WERI-Rb-1 (cell line): ENCODE results near the gene GALNT15.

ENCODE experiments used
- DNase-seq: peaks from one replicate; pipeline ENCODE4 v3.0.0-alpha.2; 2020
- H3K27ac ChIP-seq: fragments of 250-450 bp; sonication (Bioruptor Pico); 2 replicates; pipeline ENCODE4 v1.5.1; 2020; ENCODE audit warnings: mild to moderate bottlenecking, moderate library complexity
- H3K27me3 ChIP-seq: fragments of 250-450 bp; sonication (Bioruptor Pico); 2 replicates; pipeline ENCODE4 v1.5.1; 2021; ENCODE audit warnings: mild to moderate bottlenecking, low read depth, moderate library complexity; ENCODE audit not compliant: insufficient read depth, severe bottlenecking
- H3K36me3 ChIP-seq: fragments of 250-450 bp; sonication (Bioruptor Pico); 2 replicates; pipeline ENCODE4 v1.5.1; 2020; ENCODE audit warnings: mild to moderate bottlenecking, moderate library complexity
- H3K4me3 ChIP-seq: 2 replicates; pipeline ENCODE4 v1.5.1; 2011; ENCODE audit warnings: low read depth, mild to moderate bottlenecking, control low read depth, low read length
- H3K9me3 ChIP-seq: fragments of 250-450 bp; sonication (Bioruptor Pico); 2 replicates; pipeline ENCODE4 v1.5.1; 2021; ENCODE audit warnings: mild to moderate bottlenecking, moderate library complexity; ENCODE audit not compliant: severe bottlenecking
- TF ChIP-seq, protein P1 (sequence below): IDR thresholded peaks from 2 replicates; pipeline ENCODE4 v1.5.1; 2011; ENCODE audit warnings: low read depth, mild to moderate bottlenecking, control low read depth, inconsistent platforms, low read length

The GALNT15 gene

DNA sequence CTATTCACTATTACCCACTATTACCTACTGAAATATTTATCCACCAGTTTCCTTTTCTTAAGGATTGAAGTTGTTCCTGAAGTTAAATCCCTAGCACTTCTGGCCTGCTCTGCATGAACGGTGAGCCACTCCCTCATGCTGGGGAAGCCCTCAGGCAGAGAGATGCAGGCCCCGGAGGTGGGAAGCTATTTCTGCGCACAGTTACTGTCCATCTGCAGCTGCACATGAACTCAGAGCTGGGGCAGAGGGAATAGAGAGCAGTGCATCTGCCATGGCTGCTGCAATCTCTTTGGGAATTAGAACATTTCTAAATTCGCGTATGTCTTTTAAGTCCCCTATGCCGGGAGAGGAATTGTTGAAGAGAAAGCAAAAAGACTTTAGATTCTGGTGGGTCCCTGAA is 6.3 kb upstream of the GALNT15 start:
- no peaks in the 10 kb centered on the region for H3K27me3 ChIP-seq
- H3K36me3 ChIP-seq, result no peaks in the 10 kb centered on the region
- peaks cover 4% of the 10 kb centered on the region for H3K9me3 ChIP-seq
- TF ChIP-seq, protein P1, sequence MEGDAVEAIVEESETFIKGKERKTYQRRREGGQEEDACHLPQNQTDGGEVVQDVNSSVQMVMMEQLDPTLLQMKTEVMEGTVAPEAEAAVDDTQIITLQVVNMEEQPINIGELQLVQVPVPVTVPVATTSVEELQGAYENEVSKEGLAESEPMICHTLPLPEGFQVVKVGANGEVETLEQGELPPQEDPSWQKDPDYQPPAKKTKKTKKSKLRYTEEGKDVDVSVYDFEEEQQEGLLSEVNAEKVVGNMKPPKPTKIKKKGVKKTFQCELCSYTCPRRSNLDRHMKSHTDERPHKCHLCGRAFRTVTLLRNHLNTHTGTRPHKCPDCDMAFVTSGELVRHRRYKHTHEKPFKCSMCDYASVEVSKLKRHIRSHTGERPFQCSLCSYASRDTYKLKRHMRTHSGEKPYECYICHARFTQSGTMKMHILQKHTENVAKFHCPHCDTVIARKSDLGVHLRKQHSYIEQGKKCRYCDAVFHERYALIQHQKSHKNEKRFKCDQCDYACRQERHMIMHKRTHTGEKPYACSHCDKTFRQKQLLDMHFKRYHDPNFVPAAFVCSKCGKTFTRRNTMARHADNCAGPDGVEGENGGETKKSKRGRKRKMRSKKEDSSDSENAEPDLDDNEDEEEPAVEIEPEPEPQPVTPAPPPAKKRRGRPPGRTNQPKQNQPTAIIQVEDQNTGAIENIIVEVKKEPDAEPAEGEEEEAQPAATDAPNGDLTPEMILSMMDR, result no peak
- DNase-seq, result no peak
- no peak overlapping the region for H3K27ac ChIP-seq
- H3K4me3 ChIP-seq, result no peak overlapping the region

DNA sequence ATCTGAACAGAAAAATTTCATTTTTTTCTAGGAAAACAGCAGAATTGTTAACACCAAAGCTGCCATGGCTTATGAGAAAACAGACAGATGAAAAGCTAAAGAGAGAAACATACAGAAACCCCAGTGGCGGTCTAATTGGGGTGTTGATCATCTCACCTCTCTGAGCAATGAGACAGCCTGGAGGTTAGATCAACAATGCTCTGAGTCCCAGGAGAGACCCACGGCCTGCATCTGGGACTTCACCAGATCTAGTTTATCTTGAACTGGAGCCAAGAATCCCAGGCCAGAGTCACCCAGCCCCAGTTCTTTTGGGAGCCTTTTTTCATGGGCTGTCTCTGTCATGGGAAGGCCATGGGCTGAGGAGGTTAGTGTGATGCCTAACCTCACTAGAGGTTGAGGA is 3.5 kb upstream of the GALNT15 start:
- no peak for DNase-seq
- TF ChIP-seq, protein P1, result no peak
- no peaks in the 10 kb centered on the region for H3K36me3 ChIP-seq
- H3K9me3 ChIP-seq, result no peaks in the 10 kb centered on the region
- no peak overlapping the region for H3K27ac ChIP-seq
- H3K27me3 ChIP-seq, result no peaks in the 10 kb centered on the region
- no peak overlapping the region for H3K4me3 ChIP-seq

DNA sequence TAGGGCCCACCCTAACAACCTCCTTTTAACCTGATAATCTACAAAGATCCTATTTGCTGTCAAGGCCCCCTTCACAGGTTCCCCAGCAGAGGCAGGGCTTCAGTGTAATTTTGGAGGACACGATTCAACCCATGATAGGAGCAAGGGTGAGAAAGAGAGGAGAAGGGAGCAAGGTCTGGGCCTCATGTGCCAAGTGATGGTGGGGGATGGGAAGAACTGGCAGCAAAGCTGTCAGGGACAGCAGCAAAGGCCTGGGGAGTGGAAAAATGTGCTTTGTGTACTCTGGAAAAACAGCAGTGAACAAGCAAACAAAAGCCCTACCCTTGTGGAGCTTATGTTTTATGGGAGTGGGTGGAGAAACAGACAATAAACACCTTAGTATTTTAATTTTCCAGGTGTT is 2.7 kb upstream of the GALNT15 start:
- TF ChIP-seq, protein P1, result no peak
- Histone ChIP-seq H3K9me3 (no peaks in the 10 kb centered on the region), H3K27me3 (no peaks in the 10 kb centered on the region), H3K36me3 (no peaks in the 10 kb centered on the region), H3K4me3 (no peak overlapping the region), H3K27ac (no peak overlapping the region)
- DNase-seq, result no peak

DNA sequence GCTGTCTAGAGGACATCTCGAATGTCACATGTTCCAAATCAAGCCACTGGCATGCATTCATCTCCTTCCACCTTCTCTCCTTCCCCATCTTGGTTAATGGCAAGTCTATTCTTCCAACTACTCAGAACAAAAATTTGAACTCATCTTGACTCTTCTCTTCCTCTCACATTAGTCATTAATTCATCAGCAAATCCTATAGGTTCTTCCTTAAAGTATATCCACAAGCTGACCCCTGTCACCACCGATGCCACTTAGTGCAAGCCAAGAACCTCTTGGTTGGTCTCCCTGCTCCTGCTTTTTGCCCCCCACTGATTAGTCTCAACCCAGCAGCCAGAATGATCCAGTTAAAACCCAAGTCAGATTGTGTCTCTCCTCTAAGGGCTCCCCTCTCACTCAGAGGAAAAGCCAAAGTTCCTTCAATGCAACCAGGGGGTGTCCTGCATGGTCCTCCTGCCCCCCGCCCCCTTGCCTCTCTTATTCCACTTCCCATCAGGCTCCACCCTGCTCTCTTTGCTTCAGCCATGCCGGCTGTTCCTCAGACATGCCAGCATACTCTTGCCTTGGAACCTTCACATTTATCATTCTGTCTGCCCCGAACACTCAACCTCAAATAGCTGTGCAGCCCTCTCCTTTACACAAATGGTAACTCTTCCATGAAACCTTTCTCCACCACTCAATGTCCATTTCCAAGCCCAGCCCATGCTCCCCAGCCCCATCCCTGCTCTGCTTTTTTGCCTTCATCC is 1.0 kb upstream of the GALNT15 start:
- no peak for DNase-seq
- H3K4me3 ChIP-seq, result no peak overlapping the region
- H3K27ac ChIP-seq, result no peak overlapping the region
- no peaks in the 10 kb centered on the region for H3K27me3 ChIP-seq
- TF ChIP-seq, protein P1, result no peak
- no peaks in the 10 kb centered on the region for H3K9me3 ChIP-seq
- no peaks in the 10 kb centered on the region for H3K36me3 ChIP-seq

DNA sequence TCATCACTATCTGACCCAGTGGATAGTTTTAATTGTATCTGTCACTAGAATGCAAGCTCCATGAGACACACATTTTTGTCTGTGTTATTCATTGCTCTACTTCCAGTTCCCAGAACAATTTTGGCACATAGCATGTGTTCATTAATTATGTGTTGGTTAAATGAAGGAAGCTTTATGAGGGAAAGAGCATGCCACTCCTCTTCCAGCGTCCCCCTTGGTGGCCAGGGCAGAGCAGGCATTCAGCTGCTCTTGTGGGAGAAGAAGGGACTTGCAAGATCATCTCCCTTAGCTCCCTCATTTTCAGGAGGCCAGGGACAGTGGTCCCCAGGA is 489 bp upstream of the GALNT15 start:
- Histone ChIP-seq H3K36me3 (no peaks in the 10 kb centered on the region), H3K27ac (no peak overlapping the region), H3K27me3 (no peaks in the 10 kb centered on the region), H3K9me3 (no peaks in the 10 kb centered on the region), H3K4me3 (no peak overlapping the region)
- no peak for DNase-seq
- TF ChIP-seq, protein P1, result no peak
